SK-MEL-5 (cell line): ENCODE data around the gene SLC36A1. TPM values are rescaled to one million over a fixed set of nuclear protein-coding genes. Genes with fewer than 3 reads are reported as not detected.
A peak's percentile ranks its signal among the peaks of the same experiment; 100 is the strongest.

Experiments used
- DNase-seq: peaks from one replicate; pipeline ENCODE4 v3.0.0-alpha.2; 2016; ENCODE audit warnings: low read depth, low spot score
- in situ Hi-C: cut with HindIII; loops from 2 replicates; pipeline ENCODE4 v1.10.0; 2016; ENCODE audit warnings: low sequenced_read_pairs, high pct_unique_total_duplicates, low pct_unique_long_range_greater_than_20kb
- total RNA-seq: library from RNA; depleted of rRNA; stranded (reverse); fragments of >200 nt; shearing (Covaris generic); gene quantifications from 2 replicates; pipeline ENCODE4 v1.2.3, GENCODE V29; 2014

SLC36A1 gene
- total RNA-seq, 1 experiment from 2014 or later = 6.7 TPM

DNA sequence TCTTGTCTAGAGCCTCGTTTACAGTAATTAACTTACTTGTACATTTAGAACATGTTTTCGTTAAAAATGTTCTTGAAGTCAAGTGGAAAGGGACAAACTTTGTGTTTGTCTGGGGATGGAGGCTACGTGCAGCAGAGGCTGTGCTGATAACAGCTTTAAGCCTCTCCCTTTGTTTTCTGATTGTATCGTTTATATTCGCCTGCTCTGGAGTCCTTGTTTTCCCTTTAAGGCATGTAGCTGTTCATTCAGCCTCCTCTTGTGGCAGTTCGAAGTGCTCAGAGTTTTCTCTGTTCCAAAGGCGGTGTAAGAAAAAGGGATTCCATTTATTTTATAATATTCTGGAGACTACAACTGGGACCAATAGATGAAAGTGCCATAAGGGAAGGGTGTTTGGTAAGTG lies 1.9 kb downstream of the SLC36A1 start:
- no peak for DNase-seq
- in situ Hi-C loops = no loop called here

DNA sequence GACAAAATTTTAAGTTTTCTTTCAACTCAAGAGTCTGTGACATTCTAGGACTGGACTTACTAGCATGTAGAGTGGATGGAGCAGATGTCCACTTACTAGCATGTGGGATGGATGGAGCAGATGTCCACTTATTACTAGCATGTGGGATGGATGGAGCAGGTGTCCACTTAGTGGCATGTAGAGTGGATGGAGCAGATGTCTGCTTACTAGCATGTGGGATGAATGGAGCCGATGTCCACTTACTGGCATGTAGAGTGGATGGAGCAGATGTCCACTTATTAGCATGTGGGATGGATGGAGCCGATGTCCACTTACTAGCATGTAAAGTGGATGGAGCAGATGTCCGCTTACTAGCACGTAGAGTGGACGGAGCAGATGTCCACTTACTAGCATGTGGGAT lies 2.4 kb downstream of the SLC36A1 start:
- in situ Hi-C loops = no loop called here
- DNase-seq = no peak

DNA sequence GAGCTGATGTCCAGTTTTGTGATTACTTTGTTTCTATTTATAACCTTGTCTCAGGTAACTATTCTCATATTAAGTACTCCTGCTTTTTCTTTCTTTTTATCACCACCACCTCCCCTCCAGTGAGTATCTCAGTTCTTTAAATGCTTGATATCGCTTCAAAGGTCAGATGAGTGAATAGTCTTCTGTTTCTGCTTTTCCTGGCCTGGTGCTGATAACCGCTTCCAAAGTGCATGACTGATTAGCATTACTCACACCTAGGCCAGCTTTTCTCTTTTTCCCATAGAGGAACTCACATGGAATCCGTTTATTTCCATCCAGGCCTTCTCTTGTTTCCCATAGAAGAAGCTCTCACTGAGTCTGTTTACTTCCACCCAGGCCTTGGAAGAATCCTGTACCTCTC lies 3.2 kb downstream of the SLC36A1 start:
- in situ Hi-C loops = no loop called here

DNA sequence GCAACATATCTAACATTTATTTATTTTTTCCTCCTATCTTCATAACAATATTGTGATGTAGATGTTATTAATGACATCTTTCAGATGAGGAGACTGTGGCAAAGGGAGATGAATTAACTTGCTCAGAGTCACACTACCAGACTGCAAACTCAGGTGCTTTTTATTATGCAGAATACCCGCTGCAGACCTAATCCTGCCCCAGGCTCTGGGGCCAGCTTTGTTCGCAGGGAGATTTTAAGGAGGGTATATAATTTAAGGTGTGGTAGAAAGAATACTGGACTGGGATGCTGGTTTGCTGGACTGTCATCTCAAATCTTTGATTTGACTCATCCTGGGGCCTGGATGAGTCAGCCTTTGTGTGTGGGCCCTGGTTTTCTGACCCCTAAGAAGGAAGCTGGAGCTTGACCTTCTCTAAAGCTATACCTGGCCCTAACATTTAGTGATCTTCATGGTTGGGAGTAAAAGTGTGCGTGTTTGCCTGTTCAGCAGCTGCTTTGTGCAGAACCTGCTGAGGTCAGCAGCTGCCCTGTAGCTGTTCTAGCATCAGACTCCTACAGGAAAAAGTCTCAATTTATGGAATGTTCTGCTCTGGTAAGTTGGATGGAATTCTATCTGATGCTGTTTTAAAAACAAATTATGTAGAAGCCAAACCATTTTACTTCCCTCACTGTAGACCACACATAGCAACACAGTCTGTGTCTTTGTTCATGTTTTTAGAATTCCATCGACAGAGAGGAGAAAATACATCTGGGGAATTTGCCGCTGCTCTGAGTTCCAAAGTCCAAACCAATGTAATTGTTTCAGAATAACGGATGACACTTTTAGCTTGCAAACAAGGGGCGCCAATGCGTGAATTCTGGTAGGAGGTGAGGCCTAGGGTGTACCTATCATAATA lies 4.5 kb downstream of the SLC36A1 start:
- in situ Hi-C loops = no loop called here
- DNase-seq = no peak

More for the DNA sequence above, 3.2 kb downstream of the SLC36A1 start:
- DNase-seq = no peak

DNA sequence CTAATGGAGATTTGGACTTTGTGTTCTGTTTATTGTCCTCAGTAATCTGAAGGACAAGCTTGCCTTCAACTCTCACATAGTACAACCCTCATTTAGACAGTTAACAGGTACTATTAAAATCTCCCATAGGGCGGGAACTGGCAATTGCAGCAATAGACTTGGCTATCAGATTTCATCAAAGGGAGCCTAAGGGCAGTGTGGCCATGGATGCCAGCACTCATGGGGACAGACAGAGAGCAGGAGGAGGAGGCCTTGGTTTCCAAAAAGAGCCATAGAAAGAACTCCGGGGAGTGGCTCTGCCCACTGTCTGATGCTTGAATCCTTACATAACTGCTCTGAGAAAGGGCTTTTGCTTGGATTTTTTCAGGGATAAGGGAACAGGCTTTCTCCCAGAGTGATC lies 6.8 kb downstream of the SLC36A1 start:
- no peak for DNase-seq
- in situ Hi-C loops = no loop called here

DNA sequence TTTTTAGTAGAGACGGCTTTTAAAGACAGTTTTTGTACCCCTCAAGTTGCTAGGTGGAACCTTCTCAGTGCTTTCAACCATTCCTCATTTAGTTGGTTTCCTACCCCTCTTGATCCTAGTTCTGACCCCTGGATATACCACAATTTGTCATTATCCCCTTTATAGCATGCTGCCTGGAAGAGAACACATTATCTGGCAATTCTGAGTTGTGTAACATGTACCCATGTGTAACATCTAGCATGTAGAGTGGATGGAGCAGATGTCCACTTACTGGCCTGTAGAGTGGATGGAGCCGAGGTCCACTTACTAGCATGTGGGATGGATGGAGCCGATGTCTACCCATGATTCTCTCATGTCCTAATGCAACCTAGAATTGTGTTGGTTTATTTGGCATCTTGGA lies 7.5 kb downstream of the SLC36A1 start:
- in situ Hi-C loops = no loop called here

DNA sequence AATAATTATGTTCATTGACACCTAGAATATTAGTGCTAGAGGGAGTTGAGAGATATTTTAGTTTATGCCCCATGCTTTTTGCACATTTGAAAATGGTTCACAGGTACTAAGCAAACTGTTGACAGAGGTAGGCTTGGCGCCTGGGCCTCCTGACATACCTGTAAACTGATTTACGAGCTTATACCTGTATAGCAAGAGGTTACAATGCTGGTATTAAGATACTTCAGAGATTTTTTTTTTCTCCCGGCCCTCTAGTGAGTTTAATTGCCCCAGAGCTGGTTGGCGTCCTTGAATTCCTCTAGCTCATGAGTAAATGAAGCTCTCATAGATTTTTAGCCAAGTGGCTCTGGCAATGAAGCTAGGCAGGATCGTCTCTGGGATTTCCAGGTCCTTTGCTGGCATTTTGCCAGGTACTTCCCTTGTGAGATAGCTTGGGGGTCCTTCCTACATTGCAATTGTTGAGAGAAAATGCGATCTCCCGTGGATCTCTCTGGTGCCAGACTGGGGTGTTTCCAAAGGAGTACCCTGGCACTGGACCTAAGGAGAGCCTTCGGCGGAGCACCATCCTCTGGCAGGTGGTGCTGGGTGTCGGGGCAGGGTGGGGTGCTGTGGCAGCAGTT lies 9.0 kb downstream of the SLC36A1 start:
- no peak for DNase-seq
- in situ Hi-C loops = no loop called here

More for the DNA sequence above, 7.5 kb downstream of the SLC36A1 start:
- no peak for DNase-seq

DNA sequence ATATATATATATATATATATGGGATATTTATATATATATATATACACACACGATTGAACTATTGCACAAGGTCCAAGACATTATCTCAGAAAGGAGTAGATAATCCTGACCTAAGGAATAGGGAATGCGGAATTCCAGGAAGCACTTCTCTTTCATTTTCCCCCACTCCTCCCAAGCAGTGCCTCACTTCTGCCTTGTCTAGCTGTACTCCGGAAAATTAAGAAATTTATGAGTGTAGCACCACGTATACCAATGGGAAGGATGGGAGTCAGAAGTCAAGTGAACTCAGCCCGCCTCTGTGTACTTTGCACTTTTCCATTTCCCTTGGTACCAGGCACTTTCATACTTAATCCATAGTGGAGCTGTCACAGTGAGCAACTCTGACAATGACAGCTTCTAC lies 10.9 kb downstream of the SLC36A1 start:
- in situ Hi-C loops = no loop called here

DNA sequence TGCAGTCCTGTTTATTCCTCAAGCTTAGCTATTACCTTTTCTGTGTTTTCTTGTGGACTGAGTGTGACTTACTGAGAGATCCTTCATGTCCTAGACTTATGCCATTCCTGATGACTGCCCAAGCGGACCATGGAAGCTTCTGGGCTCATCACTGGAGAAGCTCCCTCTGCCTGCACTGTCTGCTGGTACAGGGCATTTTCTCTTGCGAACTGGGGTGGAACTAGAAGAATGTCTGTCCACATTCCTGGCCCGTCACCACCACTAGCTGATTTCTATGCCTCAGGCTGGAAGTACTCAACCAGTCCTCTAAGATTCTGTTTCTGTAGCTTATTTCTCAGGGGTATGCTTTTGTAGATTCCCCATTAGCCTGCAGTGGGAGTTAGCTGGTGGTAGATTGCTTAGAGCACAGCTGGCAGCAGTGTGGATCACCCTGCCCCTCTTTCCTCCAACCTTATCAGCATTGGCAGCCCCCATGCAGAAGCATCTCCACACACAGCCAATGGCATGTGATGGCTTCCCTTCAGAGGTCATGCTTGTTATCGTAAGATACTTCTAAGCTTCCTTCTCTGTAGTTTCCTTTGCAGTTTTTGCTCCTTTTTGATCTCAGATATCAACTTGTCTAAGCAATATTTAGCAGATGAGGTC lies 12.4 kb downstream of the SLC36A1 start:
- in situ Hi-C loops = no loop called here
- peak; percentile 15 for DNase-seq

More for the DNA sequence above, 10.9 kb downstream of the SLC36A1 start:
- no peak for DNase-seq

DNA sequence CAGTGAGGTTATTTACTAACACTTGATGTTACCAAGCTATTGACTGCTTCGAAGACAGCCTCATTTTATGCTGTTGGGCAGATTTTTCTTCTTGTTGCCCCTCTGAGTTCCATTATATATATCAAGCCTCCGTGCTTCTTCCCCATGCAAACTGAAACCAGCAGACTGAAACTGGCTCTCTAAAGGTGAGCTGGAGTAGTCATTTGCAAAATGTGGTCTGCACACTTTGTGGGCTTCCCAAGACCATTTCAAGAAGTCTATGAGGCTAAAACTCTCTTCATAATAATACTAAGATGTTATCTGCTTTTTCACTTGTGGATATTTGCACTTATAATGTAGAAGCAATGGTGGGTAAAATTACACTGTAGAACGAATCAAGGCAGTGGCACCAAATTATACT lies 13.9 kb downstream of the SLC36A1 start:
- in situ Hi-C loops = no loop called here
- DNase-seq = no peak

DNA sequence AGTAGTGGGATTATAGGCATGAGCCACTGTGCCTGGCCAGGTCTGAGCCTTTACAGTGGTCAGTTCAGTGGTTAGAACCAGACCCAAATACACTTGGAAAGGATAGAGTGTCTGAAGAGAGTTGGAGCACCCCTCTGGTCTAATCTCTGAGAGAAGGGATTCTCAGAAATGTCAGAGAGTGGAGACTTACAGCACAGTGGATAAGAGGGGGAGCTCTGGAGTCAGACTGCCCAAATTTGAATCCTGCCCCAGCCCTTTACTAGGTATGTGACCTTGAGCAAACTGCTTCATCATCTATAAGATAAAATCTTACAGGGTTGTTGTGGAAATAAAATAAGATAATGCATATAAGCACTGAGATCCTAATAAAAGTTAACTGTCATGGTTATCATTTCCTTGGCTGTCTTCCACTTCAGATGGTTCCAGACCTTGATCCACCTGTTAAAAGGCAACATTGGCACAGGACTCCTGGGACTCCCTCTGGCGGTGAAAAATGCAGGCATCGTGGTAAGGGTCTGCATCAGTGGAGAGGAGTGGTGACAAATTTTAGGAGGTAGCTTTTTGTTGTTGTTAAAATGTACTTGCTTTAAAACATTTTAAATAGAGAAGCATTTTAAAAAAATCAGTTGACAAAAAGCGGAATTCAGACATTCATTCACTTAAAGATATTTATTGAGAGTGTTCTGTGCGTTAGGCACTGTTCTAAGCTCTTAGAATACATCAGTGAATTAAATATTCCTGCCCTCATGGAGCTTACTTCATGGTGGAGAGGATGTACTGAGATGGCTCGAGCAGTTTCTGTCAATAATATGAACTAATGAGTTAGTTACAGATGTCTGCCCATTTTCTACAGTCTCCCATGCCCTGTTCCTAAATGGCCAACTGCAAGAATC lies 16.0 kb downstream of the SLC36A1 start:
- in situ Hi-C loops = no loop called here
- DNase-seq = peak; percentile 37

DNA sequence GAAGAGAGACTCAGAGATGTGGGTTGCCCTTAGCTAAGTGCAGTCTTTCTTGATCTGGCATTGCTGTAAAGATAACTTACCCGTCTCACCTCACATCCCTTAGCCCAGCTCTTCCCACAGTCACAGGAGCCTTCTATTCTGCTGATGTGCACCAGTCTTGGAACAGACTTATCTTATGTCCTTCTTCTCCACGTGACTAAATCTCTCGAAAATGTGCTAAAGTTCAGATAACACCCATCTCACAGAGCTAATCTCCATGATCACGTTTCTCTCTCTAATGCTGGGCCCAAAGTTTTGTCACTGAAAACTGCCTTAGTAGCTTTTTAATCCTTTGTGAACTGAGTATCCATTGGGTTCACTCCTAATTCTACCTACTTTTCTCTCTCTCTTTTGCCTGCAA lies 16.7 kb downstream of the SLC36A1 start:
- in situ Hi-C loops = no loop called here
- DNase-seq = no peak

DNA sequence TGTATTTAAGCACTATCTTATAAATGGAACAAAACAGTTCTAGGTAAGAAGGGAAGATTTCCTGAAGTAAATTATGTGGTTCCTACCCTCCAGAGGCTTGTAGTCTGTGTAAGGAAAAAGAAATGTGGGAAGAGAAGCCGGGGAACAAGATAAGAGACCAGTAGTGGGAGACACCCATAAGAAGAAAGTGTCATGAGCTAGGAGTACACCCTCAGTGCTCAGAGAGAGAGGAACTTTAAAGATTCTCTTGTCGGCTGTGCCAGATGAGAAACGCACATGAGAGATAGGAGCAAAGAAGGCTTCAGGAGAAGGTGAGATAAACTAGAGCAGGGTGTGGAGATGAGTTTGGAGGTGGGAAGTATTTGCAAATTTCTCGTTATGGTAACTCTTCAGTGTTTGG lies 18.1 kb downstream of the SLC36A1 start:
- no peak for DNase-seq
- in situ Hi-C loops = no loop called here

DNA sequence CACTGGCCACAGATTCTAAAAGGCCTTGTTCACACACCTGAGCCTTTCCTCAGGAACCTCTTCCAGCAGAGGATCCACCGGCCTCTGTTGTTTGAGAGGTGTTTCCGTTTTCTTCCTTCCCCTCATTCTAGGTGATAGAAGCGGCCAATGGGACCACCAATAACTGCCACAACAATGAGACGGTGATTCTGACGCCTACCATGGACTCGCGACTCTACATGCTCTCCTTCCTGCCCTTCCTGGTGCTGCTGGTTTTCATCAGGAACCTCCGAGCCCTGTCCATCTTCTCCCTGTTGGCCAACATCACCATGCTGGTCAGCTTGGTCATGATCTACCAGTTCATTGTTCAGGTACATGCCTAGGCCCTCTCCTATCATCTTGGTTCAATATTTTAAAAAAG lies 20.2 kb downstream of the SLC36A1 start:
- DNase-seq = no peak
- in situ Hi-C loops = no loop called here

DNA sequence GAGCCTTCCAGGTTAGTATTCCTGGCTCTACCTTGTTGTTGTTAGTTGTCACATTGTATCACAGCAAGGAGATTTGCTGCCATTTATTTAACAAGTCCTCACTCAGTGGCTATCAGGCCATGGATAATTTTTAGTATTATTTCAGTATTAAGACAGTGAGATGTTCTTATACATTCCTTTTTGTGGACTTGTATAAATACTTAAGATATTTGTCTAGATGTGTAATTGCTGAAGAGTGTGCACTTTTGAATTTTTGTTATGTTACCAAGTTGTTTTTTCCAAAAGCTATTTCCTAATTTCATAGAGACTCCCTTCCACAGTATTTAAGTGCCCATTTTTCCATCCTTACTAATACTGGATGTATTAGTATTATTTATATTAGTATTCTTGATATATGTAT lies 22.0 kb downstream of the SLC36A1 start:
- in situ Hi-C loops = no loop called here

DNA sequence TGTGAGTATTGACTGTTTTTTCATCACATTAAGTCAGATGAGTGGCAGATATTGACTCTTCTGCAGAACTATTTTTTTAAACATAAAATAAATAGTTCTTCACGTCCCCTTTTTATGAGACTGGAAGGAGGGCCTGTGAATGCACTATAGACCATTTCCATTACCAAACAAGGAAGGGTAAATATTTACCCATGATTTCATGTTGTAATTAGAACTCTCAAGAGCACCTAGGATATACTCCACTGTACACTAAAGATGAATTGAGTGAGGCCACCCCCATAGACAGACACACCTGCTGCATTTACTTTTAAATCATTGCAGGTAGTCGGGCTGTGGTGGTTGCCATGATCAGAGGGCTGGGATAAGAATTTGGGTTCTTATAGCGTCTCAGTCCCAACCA lies 22.6 kb downstream of the SLC36A1 start:
- in situ Hi-C loops = no loop called here
- DNase-seq = no peak

More for the DNA sequence above, 22.0 kb downstream of the SLC36A1 start:
- no peak for DNase-seq

DNA sequence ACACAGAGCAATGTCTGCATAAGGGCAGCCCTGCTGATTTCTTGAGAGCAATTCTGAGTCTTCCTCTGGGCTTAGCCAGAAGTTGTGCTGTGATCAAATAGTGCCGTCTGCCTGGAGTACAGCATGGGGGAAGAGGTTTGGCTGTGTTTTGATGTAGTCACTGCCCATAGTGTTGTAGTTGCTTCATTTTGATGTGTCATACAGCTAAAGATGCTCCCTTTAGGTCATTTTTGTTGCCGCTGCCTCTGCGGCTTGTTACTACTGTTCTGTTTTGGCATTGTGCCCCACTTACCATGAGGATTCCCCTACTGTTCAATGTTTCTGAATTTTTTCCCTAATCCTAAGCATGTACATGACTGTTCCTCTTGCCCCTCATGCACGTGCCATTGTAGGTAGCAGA lies 23.0 kb downstream of the SLC36A1 start:
- in situ Hi-C loops = no loop called here
- DNase-seq = no peak

DNA sequence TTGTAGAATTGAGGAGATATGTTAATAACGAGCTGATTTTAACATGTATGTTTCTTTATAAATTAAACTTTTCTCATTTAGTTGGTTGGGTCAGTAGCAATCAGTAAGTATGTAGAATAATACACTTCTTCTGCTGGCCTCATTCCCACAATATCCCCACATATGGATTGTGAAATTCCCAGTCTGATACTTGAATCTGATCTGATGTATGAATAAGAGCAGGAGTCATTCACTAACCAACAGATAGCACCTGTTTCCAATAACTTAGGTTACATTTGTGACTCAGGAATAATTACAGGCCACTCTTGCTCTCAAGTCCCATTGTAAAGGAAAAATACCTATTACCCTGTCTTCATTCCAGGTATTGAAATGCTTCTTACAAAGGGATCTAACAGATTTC lies 23.9 kb downstream of the SLC36A1 start:
- DNase-seq = no peak
- in situ Hi-C loops = no loop called here
